IPS-20b (cell line): ENCODE measurements around the gene FRMD4A.

ENCODE experiments used
- H3K27ac ChIP-seq: one replicate; pipeline ENCODE4 v1.5.1; 2013; ENCODE audit warnings: low read length
- H3K27me3 ChIP-seq: 2 replicates; pipeline ENCODE4 v1.6.1; 2013; ENCODE audit warnings: mild to moderate bottlenecking, low read length, inconsistent platforms; ENCODE audit not compliant: insufficient read depth
- H3K36me3 ChIP-seq: 2 replicates; pipeline ENCODE4 v1.6.1; 2013; ENCODE audit warnings: low read depth, mild to moderate bottlenecking, inconsistent platforms, low read length, moderate library complexity; ENCODE audit not compliant: insufficient read depth
- H3K4me1 ChIP-seq: 2 replicates; pipeline ENCODE4 v1.6.1; 2013; ENCODE audit warnings: mild to moderate bottlenecking, control low read depth, inconsistent platforms, low read length, moderate library complexity; ENCODE audit not compliant: insufficient read depth
- H3K4me3 ChIP-seq: 2 replicates; pipeline ENCODE4 v1.5.1; 2013; ENCODE audit warnings: mild to moderate bottlenecking, low read length, inconsistent platforms
- H3K9ac ChIP-seq: 2 replicates; pipeline ENCODE4 v1.6.1; 2013; ENCODE audit warnings: low read depth, mild to moderate bottlenecking, inconsistent platforms, low read length, moderate library complexity
- H3K9me3 ChIP-seq: 2 replicates; pipeline ENCODE4 v1.6.1; 2013; ENCODE audit warnings: mild to moderate bottlenecking, low read depth, low read length, inconsistent platforms; ENCODE audit not compliant: insufficient read depth

FRMD4A gene

DNA sequence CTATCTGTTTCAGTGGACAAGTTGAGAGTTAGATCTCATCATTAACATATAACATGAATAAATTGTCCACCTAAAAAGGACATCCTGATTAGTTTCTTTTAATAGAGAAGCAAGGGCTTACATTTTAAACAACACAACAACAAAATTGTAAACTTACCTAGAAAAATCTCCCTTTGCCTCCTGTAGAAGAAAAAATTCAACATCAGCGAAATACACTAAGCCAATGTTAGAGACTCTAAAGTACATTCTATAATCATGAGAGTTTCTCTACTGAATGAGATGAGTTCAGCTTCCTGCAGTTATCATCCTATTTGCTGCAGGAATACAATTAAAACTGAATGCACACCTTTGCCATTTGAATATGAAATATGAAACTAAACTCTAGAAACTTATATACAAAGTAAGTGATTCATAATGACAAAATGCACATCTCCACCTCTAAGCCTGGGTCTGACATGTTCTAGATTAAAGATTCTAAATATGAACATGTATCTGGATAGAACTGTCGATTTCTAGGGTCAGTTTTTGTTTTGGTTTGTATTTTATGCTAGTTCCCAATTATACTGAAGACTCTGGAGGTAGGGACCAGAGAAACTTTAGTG lies 569.1 kb downstream of the FRMD4A start:
- H3K27me3 ChIP-seq = no peaks in the 10 kb centered on the region
- peaks cover 26% of the 10 kb centered on the region; the same call in 1 of the 2 replicates for H3K4me1 ChIP-seq
- no peaks in the 10 kb centered on the region for H3K9me3 ChIP-seq
- no peaks in the 10 kb centered on the region for H3K36me3 ChIP-seq
- H3K27ac ChIP-seq = no peak overlapping the region
- H3K9ac ChIP-seq = no peak overlapping the region
- no peak overlapping the region for H3K4me3 ChIP-seq

DNA sequence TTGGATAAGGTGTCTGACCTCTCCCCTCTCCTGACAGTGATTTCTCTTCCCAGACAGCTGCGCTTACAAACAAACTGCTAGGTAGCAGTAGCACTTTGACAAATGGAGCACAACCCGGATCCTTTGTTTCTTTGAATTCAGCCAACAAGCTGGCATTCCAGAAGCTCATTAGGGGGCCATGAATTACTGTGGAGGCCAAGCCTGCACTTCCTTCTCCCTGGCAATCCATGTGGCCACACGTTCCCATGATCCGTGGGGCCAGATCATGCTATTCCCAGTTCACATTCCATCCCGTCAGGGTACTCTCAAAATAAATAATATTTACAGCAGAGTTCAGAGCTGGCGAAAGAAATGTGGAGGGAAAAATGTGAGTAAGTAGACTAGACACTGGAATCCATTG lies 571.6 kb downstream of the FRMD4A start:
- Histone ChIP-seq H3K9ac (peak overlapping the region; percentile 20; the same call in 1 of the 2 replicates), H3K4me1 (peaks cover 26% of the 10 kb centered on the region; the same call in 1 of the 2 replicates), H3K27me3 (no peaks in the 10 kb centered on the region), H3K9me3 (no peaks in the 10 kb centered on the region), H3K4me3 (no peak overlapping the region), H3K27ac (no peak overlapping the region), H3K36me3 (no peaks in the 10 kb centered on the region)

DNA sequence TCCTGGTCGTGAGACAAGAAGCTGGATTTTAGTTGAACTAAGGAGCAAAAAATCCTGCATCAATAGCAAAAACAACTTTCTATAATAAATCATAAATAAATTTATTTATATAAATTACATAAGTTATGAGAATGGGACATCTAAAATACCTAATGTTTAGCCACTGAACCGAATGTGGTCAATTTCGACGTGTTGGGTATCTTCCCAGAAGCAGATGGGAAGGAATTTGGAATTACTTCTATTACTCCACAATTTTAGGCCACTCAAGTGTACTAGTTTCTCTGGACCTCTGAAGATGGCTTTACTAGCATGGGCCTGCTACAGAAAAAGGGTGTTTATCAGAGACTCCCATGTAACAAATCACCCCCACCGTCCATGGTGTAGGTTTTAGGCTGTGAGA lies 572.0 kb downstream of the FRMD4A start:
- H3K4me1 ChIP-seq = peaks cover 26% of the 10 kb centered on the region; the same call in 1 of the 2 replicates
- H3K9me3 ChIP-seq = no peaks in the 10 kb centered on the region
- no peaks in the 10 kb centered on the region for H3K27me3 ChIP-seq
- no peak overlapping the region for H3K4me3 ChIP-seq
- no peaks in the 10 kb centered on the region for H3K36me3 ChIP-seq
- H3K27ac ChIP-seq = no peak overlapping the region
- H3K9ac ChIP-seq = no peak overlapping the region; the same call in 1 of the 2 replicates

DNA sequence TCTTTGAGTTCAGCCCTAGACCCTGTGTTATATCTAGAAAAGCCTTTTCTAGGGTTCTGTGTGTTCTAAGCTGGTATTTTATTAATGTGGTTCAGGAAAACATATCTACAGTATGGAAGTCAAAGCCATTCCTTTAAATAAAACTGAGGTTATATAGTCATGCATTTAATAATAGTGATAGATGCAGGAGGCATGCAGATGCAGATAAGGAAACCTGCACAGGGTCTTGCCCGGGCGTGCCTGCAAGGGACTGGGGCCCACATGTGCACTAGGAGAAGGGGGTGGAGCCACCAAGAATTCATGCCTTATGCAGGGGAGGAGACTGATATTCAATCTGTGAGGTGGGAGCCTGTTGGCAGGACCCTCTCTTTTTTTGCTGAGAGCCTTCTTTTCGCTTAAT lies 572.4 kb downstream of the FRMD4A start:
- H3K27ac ChIP-seq = peak overlapping the region; percentile 65
- no peak overlapping the region for H3K4me3 ChIP-seq
- H3K4me1 ChIP-seq = peaks cover 26% of the 10 kb centered on the region; the same call in 1 of the 2 replicates

DNA sequence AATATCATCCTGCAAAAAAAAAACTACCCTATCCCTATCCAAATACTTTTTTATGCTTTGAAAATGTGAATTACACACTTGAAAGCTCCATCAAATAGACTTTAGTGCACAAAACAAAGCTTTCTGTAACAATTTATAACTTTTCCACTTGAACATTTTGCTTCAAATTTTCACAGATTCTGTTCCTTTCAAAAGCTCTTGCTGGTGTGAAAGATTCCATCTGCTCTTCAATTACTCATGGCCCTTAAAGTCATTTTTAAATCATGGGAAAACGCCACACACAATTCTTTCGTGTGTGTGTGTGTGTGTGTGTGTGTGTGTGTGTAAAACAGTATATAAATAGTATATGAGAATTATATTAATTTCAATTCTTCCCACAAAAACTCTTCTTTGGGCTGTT lies 576.4 kb downstream of the FRMD4A start:
- Histone ChIP-seq H3K4me1 (peaks cover 19% of the 10 kb centered on the region; the same call in 1 of the 2 replicates), H3K27me3 (no peaks in the 10 kb centered on the region), H3K4me3 (no peak overlapping the region), H3K36me3 (no peaks in the 10 kb centered on the region), H3K9me3 (no peaks in the 10 kb centered on the region), H3K27ac (no peak overlapping the region), H3K9ac (no peak overlapping the region)

More for the DNA sequence above, 572.4 kb downstream of the FRMD4A start:
- Histone ChIP-seq H3K36me3 (no peaks in the 10 kb centered on the region), H3K9me3 (no peaks in the 10 kb centered on the region), H3K27me3 (no peaks in the 10 kb centered on the region), H3K9ac (peak overlapping the region; percentile 31; the same call in 1 of the 2 replicates)

DNA sequence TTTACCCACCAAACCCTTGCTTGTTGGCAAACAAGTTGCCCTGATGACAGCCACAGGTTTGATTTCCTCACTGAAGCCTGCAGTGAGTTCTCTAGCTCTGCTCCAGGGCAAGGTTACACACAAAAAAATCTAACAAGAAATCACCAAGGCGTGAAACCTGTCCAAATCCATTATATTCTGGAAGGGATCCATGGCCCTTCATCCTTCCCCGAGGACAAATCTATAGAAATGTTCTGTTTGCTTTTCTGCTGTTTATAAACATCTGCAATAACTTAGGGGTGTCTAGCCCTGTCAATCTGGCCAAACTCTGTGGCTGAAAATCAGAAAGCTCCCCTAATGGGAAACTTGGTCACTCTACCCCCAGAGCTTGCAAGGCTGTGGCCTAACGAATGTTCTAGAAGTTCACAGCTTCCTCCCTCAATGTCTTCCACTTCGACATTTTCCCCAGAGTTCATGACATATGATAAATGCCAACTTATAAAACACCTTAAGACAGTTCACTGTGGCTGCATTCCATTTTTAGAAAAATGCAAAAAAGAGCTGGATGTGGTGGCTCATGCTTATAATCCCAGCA lies 579.4 kb downstream of the FRMD4A start:
- no peak overlapping the region for H3K4me3 ChIP-seq
- no peak overlapping the region for H3K9ac ChIP-seq
- no peaks in the 10 kb centered on the region for H3K27me3 ChIP-seq
- no peaks in the 10 kb centered on the region for H3K9me3 ChIP-seq
- H3K27ac ChIP-seq = no peak overlapping the region
- no peaks in the 10 kb centered on the region; the same call in 1 of the 2 replicates for H3K4me1 ChIP-seq
- H3K36me3 ChIP-seq = no peaks in the 10 kb centered on the region

DNA sequence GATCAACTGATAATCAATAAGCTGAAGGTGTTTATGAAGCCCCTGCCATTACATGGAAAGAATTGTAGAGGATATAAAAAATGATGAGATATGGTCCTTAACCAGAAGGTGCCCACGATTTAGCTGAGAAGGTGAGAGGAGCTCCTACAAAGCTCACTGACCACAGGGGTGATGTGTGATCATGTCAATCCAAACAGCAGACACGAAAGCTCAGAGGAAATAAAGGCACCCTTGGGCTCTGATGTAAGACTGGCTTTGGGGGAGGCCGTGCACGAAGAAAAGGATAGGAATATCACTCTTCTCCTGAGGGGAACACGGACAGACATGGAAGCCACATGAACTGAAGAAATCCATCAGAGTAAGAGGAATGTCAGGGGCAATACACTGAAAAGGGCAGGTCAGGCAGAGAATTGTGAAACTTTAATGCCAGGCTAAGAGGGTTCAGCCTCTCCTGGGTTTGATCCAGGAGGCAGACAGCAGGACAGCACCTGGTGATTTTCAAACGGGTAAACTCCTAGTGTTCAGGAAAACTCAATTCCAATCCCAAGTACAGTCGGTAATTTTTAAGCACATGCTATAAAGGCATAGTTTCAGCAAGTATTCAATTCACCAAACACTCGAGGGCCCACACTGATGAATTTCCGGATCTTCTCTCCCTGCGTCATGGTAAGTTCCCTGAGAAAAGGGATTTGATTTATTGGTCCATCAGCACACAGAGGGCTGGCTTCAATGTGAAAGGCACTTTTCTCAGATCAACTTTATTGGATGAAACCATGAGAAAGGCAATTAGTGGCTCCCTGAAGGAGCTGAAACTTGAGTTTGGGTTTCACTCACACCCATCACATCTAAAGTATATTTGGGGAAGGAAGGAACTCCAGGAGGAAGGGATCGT lies 580.2 kb downstream of the FRMD4A start:
- Histone ChIP-seq H3K4me1 (no peaks in the 10 kb centered on the region; the same call in 1 of the 2 replicates), H3K27me3 (no peaks in the 10 kb centered on the region), H3K9me3 (no peaks in the 10 kb centered on the region), H3K27ac (no peak overlapping the region), H3K4me3 (no peak overlapping the region), H3K9ac (no peak overlapping the region), H3K36me3 (no peaks in the 10 kb centered on the region)

DNA sequence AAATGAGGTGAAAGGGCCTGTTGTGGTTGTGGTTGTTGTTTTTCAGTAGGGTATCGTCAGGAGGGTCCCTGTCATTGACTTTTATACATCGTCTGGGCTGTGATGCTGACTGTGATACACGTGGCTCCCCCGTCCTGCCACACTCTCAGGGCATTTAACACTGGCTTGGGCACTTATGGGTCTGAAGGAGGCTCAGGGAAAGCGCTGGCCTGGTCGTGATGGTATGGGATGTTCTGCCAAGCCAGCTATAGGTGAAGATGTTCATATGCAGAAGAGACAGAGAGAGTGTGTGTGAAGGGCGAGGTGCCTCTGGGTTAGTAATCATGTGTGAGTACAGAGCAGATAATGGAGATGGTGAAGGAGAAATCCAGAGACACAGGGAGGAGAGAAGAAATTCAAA lies 585.5 kb downstream of the FRMD4A start:
- no peaks in the 10 kb centered on the region for H3K9me3 ChIP-seq
- H3K4me3 ChIP-seq = no peak overlapping the region
- no peaks in the 10 kb centered on the region for H3K4me1 ChIP-seq
- no peaks in the 10 kb centered on the region for H3K27me3 ChIP-seq
- H3K36me3 ChIP-seq = 0 out of 2 replicates have a peak, but pooled peaks cover under 1% of the 10 kb centered on the region
- H3K27ac ChIP-seq = no peak overlapping the region
- H3K9ac ChIP-seq = no peak overlapping the region

DNA sequence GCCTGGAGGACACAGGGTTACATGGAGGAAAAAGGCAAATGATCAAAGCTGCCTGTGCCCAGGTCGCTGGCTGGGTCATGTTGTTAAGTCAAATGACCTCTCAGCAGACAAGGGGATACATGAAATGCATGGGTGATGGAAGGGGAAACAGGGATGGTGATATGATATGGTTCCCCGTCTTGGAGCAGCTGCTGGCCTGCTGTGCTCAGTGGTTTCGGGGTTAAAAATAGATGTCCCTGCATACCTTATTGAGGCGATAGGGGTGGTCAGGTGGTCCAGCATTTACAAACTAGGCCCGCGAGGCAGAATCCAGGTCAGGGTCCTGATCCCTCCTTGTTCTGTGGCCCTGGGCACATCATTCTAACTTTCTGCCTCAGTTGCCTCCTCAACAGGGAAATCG lies 586.8 kb downstream of the FRMD4A start:
- Histone ChIP-seq H3K9ac (no peak overlapping the region), H3K4me3 (no peak overlapping the region), H3K27me3 (no peaks in the 10 kb centered on the region), H3K4me1 (no peaks in the 10 kb centered on the region), H3K9me3 (no peaks in the 10 kb centered on the region), H3K36me3 (peaks cover 4% of the 10 kb centered on the region; the same call in 1 of the 2 replicates), H3K27ac (no peak overlapping the region)

DNA sequence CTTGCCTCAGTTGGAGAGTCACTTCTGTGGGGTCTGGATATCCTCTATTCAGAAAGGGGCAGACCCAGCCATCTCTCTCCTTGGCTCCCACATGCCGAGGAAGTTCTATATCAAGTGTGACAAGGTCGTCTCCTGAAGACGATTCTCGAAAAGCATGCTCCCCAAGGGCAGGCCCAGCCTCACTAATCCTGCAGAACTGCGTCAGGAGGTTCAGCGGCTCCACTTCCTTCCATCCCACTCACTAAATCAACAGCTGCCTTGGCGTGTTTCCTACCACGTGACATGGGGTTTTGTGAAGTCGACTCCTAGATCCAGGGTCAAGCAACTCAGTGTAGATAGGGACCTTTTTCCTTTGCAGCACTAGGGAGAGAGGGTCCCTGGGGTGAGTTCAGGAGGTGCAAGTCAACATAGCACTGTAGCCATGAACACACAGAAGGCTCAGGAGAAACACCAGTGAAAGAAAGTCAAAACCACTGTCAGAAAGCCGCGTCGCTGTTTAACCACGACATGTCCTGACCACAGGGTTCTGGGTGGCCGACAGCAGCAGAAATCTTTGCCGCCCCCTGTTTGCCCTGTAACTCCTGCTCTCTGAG lies 587.5 kb downstream of the FRMD4A start:
- Histone ChIP-seq H3K4me3 (no peak overlapping the region), H3K9ac (no peak overlapping the region), H3K27ac (no peak overlapping the region), H3K27me3 (no peaks in the 10 kb centered on the region), H3K4me1 (no peaks in the 10 kb centered on the region), H3K9me3 (no peaks in the 10 kb centered on the region), H3K36me3 (peaks cover 4% of the 10 kb centered on the region; the same call in 1 of the 2 replicates)

DNA sequence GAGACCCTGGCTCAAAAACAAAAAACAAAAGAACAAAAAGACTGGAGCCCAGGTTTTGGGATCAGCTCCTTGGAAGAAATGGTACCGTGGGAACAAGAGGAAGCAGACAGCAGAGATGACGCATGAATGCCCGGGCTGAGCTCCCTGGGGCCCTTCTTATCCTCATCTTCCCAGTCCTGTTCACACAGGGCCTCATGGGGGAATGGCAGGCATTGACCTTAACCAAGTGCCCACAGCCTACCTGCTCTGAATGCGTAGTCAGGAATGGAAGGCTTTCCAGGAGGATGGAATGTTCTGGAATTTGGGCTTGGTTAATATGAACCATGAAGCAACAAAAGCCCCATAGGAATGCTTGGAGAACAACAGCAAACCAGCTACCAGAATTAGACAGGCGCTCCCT lies 589.3 kb downstream of the FRMD4A start:
- Histone ChIP-seq H3K9ac (no peak overlapping the region), H3K4me1 (no peaks in the 10 kb centered on the region), H3K36me3 (peaks cover 4% of the 10 kb centered on the region; the same call in 1 of the 2 replicates)

More for the DNA sequence above, 589.3 kb downstream of the FRMD4A start:
- Histone ChIP-seq H3K27me3 (no peaks in the 10 kb centered on the region), H3K27ac (no peak overlapping the region), H3K9me3 (no peaks in the 10 kb centered on the region), H3K4me3 (no peak overlapping the region)
